A549 (cell line): Measurements from ENCODE around the gene FAM20C.

Experiments used
- BCL3 ChIP-seq: fragments of >200 bp; sonication (Bioruptor Twin); formaldehyde crosslinking; IDR thresholded peaks from 3 replicates; pipeline ENCODE4 v1.6.1; 2016
- CHD2 ChIP-seq: fragments of 150-350 bp; IDR thresholded peaks from 2 replicates; pipeline ENCODE4 v1.6.1; 2014; ENCODE audit warnings: low read length; ENCODE audit not compliant: partially characterized antibody
- CTCF ChIP-seq: fragments of >200 bp; sonication (Bioruptor Twin); formaldehyde crosslinking; IDR thresholded peaks from 3 replicates; pipeline ENCODE4 v1.5.1; 2016
- JUN ChIP-seq, 2 experiments: fragments of >200 bp; sonication (Bioruptor Twin); formaldehyde crosslinking; IDR thresholded peaks; 2 replicates in 1 of 2; 3 replicates in 1 of 2; pipeline ENCODE4 v1.6.1; 2016 to 2017
- RAD21 ChIP-seq, 2 experiments: fragments of >200 bp in 1 of 2; sonication (Bioruptor Twin) in 1 of 2; formaldehyde crosslinking in 1 of 2; IDR thresholded peaks in 1 of 2; conservative IDR thresholded peaks in 1 of 2; 2 replicates in 1 of 2; 3 replicates in 1 of 2; pipeline ENCODE4 v1.6.1; 2012 to 2018; ENCODE audit warnings: inconsistent platforms in 1 of 2
- REST ChIP-seq: fragments of 200-600 bp; sonication (generic); IDR thresholded peaks from 2 replicates; pipeline ENCODE4 v1.6.1; 2016; ENCODE audit warnings: antibody characterized with exemption, mild to moderate bottlenecking, moderate library complexity
- ZFP36 ChIP-seq: fragments of 450-650 bp; IDR thresholded peaks from 2 replicates; pipeline ENCODE4 v1.6.1; 2014; ENCODE audit warnings: borderline replicate concordance; ENCODE audit not compliant: partially characterized antibody

- TF ChIP-seq REST (no peak), CTCF (no peak), ZFP36 (no peak), CHD2 (no peak), RAD21 (conservative IDR thresholded peaks at IDR 0.05 in 1 of 2, IDR thresholded peaks at IDR 0.05 in 1 of 2) (no peak), JUN (IDR thresholded peaks at IDR 0.05) (no peak), BCL3 (no peak)
Observed at GRCh38 chr7:167976-168791, 24.2 kb upstream of the FAM20C start.
